CD8-positive, alpha-beta memory T cell (primary cell): Measurements from ENCODE around the gene LMAN2. TPM values are rescaled to one million over a fixed set of nuclear protein-coding genes. Genes with fewer than 3 reads are reported as not detected.

Experiments used
- CTCF ChIA-PET: fragments of 350-600 bp; sonication (Branson Sonifier 250); formaldehyde crosslinking; loops from one replicate; lab custom pipeline; 2021; ENCODE audit warnings: antibody characterized with exemption; lab: Charles Lee
- POLR2A ChIA-PET: fragments of 350-600 bp; sonication (Branson Sonifier 250); formaldehyde crosslinking; loops from one replicate; lab custom pipeline; 2021; ENCODE audit warnings: antibody characterized with exemption; lab: Charles Lee
- DNase-seq, 5 donors: peaks; one replicate each; pipeline versions ENCODE4 v3.0.0 to v3.0.0-alpha.2; 2020 to 2022; ENCODE audit warnings: mixed read lengths in 1 of 5
- H3K27ac ChIP-seq: one replicate; pipeline ENCODE4 v1.7.0; 2013; ENCODE audit warnings: low read depth, mild to moderate bottlenecking, low read length, moderate library complexity
- H3K27me3 ChIP-seq: 2 replicates; pipeline ENCODE4 v1.7.0; 2013; ENCODE audit warnings: low read length, mild to moderate bottlenecking; ENCODE audit not compliant: insufficient read depth, poor library complexity, severe bottlenecking
- H3K36me3 ChIP-seq: 2 replicates; pipeline ENCODE4 v1.7.0; 2013; ENCODE audit warnings: mild to moderate bottlenecking, low read length, moderate library complexity; ENCODE audit not compliant: insufficient read depth
- H3K4me1 ChIP-seq: 2 replicates; pipeline ENCODE4 v1.7.0; 2013; ENCODE audit warnings: mild to moderate bottlenecking, low read length, moderate library complexity; ENCODE audit not compliant: insufficient read depth
- H3K4me3 ChIP-seq: 2 replicates; pipeline ENCODE4 v1.7.0; 2013; ENCODE audit warnings: mild to moderate bottlenecking, low read length
- H3K9me3 ChIP-seq: 2 replicates; pipeline ENCODE4 v1.7.0; 2013; ENCODE audit warnings: mild to moderate bottlenecking, low read length
- H3K27ac Mint-ChIP-seq, 8 donors: one replicate each; pipeline ENCODE4 v1.8.0; 2020 to 2021; ENCODE audit warnings: mixed read lengths in 8 of 8, mild to moderate bottlenecking in 6 of 8, inconsistent platforms in 3 of 8, moderate library complexity in 3 of 8
- H3K27me3 Mint-ChIP-seq, 2 donors: one replicate each; pipeline ENCODE4 v1.8.0; 2020 to 2021; ENCODE audit warnings: mixed read lengths in 2 of 2, mild to moderate bottlenecking in 1 of 2, moderate library complexity in 1 of 2
- H3K36me3 Mint-ChIP-seq, 3 donors: one replicate each; pipeline ENCODE4 v1.8.0; 2020 to 2021; ENCODE audit warnings: mixed read lengths in 3 of 3, inconsistent platforms in 1 of 3, mild to moderate bottlenecking in 1 of 3
- H3K4me1 Mint-ChIP-seq, 3 donors: one replicate each; pipeline ENCODE4 v1.8.0; 2020 to 2021; ENCODE audit warnings: mixed read lengths in 3 of 3, inconsistent platforms in 1 of 3, mild to moderate bottlenecking in 1 of 3
- H3K4me3 Mint-ChIP-seq, 7 donors: one replicate each; pipeline ENCODE4 v1.8.0; 2020 to 2021; ENCODE audit warnings: mixed read lengths in 7 of 7, mild to moderate bottlenecking in 6 of 7, moderate library complexity in 4 of 7, inconsistent platforms in 2 of 7
- H3K9me3 Mint-ChIP-seq, 5 donors: one replicate each; pipeline ENCODE4 v1.8.0; 2020 to 2022; ENCODE audit warnings: mixed read lengths in 5 of 5, mild to moderate bottlenecking in 3 of 5, moderate library complexity in 2 of 5, inconsistent platforms in 1 of 5
- polyA plus RNA-seq: library from polyadenylated mRNA; unstranded; fragments of 300-500 nt; fragmentation: Illumina TruSeq; gene quantifications from one replicate; pipeline ENCODE4 v1.2.3, GENCODE V29; 2021
- total RNA-seq, 2 experiments: library from RNA; stranded (reverse); gene quantifications; one replicate each; pipeline ENCODE4 v1.2.3, GENCODE V29; 2021

Gene LMAN2
- total and polyA plus RNA-seq, 3 experiments from 2014 or later: 112 to 276 (median 126) TPM

- H3K27ac ChIP-seq: no peak overlapping the region
- H3K4me1 ChIP-seq: peaks cover 54% of the 10 kb centered on the region
- CTCF ChIA-PET: interaction anchor here (1.8 to 16.1 kb wide), 5 partner anchors 13 to 77 kb away, joined by 5 to 291 read pairs (median 50); partner anchors contain the start of genes PFN3 and PRR7
- Mint-ChIP-seq H3K27me3 (peaks cover 0 to 2% of the 10 kb centered on the region in 2 donors), H3K27ac (peak overlapping the region in 2 of 8 donors; percentile 6 to 27), H3K9me3 (no peaks in the 10 kb centered on the region), H3K4me1 (peaks cover 41 to 53% (median 44%) of the 10 kb centered on the region in 3 donors), H3K4me3 (no peak overlapping the region), H3K36me3 (peaks cover 0 to 2% (median 0%) of the 10 kb centered on the region in 3 donors)
- DNase-seq: no peak
- no peaks in the 10 kb centered on the region for H3K27me3 ChIP-seq
- H3K9me3 ChIP-seq: no peaks in the 10 kb centered on the region
- POLR2A ChIA-PET: interaction anchor here (1.2 kb wide), 1 partner anchor 14 kb away, joined by 3 read pairs; no protein-coding TSS in a partner anchor
- no peak overlapping the region for H3K4me3 ChIP-seq
- no peaks in the 10 kb centered on the region for H3K36me3 ChIP-seq
These were observed 35.1 kb upstream of the LMAN2 start for GRCh38 chr5:177386542-177386941.

GRCh38 chr5:177385720-177386119 is 34.3 kb upstream of the LMAN2 start:
- CTCF ChIA-PET: interaction anchor here (1.8 to 16.1 kb wide), 5 partner anchors 12 to 76 kb away, joined by 5 to 291 read pairs (median 50); partner anchors contain the start of genes PFN3 and PRR7
- Histone ChIP-seq H3K27me3 (no peaks in the 10 kb centered on the region), H3K4me1 (peaks cover 49% of the 10 kb centered on the region), H3K27ac (no peak overlapping the region), H3K4me3 (no peak overlapping the region), H3K36me3 (no peaks in the 10 kb centered on the region), H3K9me3 (no peaks in the 10 kb centered on the region)
- Mint-ChIP-seq H3K4me1 (peaks cover 33 to 48% (median 36%) of the 10 kb centered on the region in 3 donors), H3K36me3 (peaks cover 0 to 2% (median 0%) of the 10 kb centered on the region in 3 donors), H3K27me3 (peaks cover 0 to 2% of the 10 kb centered on the region in 2 donors), H3K4me3 (peak overlapping the region in 2 of 7 donors; percentile 39 to 58), H3K9me3 (no peaks in the 10 kb centered on the region), H3K27ac (peak overlapping the region in 5 of 8 donors; percentile 26 to 72 (median 50))
- POLR2A ChIA-PET: no interaction called here
- no peak for DNase-seq

- Mint-ChIP-seq H3K4me1 (peaks cover 23 to 40% (median 27%) of the 10 kb centered on the region in 3 donors), H3K9me3 (no peaks in the 10 kb centered on the region), H3K27ac (peak within 1 kb of the TSS in 7 of 8 donors; percentile 31 to 85 (median 63)), H3K4me3 (peak within 1 kb of the TSS in 2 of 7 donors; percentile 32 to 39), H3K27me3 (peaks cover 0 to 2% of the 10 kb centered on the region in 2 donors), H3K36me3 (peaks cover 0 to 2% (median 0%) of the 10 kb centered on the region in 3 donors)
- Histone ChIP-seq H3K9me3 (no peaks in the 10 kb centered on the region), H3K27me3 (no peaks in the 10 kb centered on the region), H3K27ac (no peak within 1 kb of the TSS), H3K36me3 (no peaks in the 10 kb centered on the region), H3K4me1 (peaks cover 40% of the 10 kb centered on the region), H3K4me3 (no peak within 1 kb of the TSS)
- no peak for DNase-seq
- POLR2A ChIA-PET: interaction anchor here (1.1 kb wide), 1 partner anchor 48 kb away, joined by 4 read pairs; no protein-coding TSS in a partner anchor
- CTCF ChIA-PET: interaction anchor here (1.0 to 16.1 kb wide), 3 partner anchors 9 to 20 kb away, joined by 3 to 291 read pairs (median 50); partner anchors contain the start of gene PFN3
These were observed 32.7 kb upstream of the LMAN2 start, which contains the start of gene SLC34A1 for GRCh38 chr5:177384134-177384533. SLC34A1 (plus strand) TSS chr5:177384434; CDS start chr5:177385742, 1,308 bp downstream.

- no peaks in the 10 kb centered on the region for H3K36me3 ChIP-seq
- no peaks in the 10 kb centered on the region for H3K27me3 ChIP-seq
- peaks cover 0 to 2% of the 10 kb centered on the region in 2 donors for H3K27me3 Mint-ChIP-seq
- H3K4me1 ChIP-seq: peaks cover 39% of the 10 kb centered on the region
- H3K4me3 ChIP-seq: no peak overlapping the region
- H3K9me3 ChIP-seq: no peaks in the 10 kb centered on the region
- H3K4me3 Mint-ChIP-seq: no peak overlapping the region
- no peak overlapping the region for H3K27ac ChIP-seq
- ChIA-PET POLR2A (interaction anchor here (0.7 kb wide), 1 partner anchor 117 kb away, joined by 3 read pairs; no protein-coding TSS in a partner anchor), CTCF (interaction anchor here (0.9 to 16.1 kb wide), 3 partner anchors 12 to 72 kb away, joined by 4 to 291 read pairs (median 50); partner anchors contain the start of gene PFN3)
- peaks cover 0 to 2% (median 0%) of the 10 kb centered on the region in 3 donors for H3K36me3 Mint-ChIP-seq
- peaks cover 16 to 32% (median 18%) of the 10 kb centered on the region in 3 donors for H3K4me1 Mint-ChIP-seq
- no peak for DNase-seq
- no peaks in the 10 kb centered on the region for H3K9me3 Mint-ChIP-seq
- peak overlapping the region in 1 of 8 donors; percentile 50 for H3K27ac Mint-ChIP-seq
These were observed 31.7 kb upstream of the LMAN2 start for GRCh38 chr5:177383181-177383580.

DNA sequence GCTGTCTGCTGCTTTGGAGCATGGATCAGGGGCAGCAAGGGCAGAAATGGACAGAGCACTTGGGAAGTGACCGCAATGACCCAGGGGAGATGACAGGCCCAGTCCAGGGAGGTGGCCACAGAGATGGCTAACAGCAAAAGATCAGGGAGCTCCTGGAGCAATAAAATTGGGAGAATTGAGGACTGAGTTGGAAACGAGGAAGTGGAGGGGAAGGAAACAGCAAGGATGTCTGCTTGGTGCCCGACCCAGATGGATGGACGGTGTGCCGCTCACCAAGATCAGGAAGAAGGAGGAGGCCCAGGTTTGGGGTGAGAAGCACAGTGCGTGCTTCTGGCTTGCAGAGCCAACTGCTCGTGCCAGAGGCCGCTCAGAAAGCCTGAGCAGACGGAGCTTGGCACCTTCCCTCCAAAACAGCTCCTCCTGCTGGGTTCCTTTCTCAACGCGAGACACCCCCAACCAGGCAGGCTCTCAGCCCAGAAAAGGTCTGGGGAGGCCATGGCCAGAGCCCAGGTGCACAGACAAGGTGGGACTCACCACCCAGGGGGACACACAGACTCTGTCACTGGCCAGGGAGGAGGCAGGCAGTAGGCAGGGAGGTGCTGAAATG is 31.1 kb upstream of the LMAN2 start:
- H3K4me1 Mint-ChIP-seq: peaks cover 14 to 30% (median 16%) of the 10 kb centered on the region in 3 donors
- ChIA-PET CTCF (interaction anchor here (0.9 to 16.1 kb wide), 3 partner anchors 12 to 73 kb away, joined by 4 to 291 read pairs (median 50); partner anchors contain the start of gene PFN3), POLR2A (no interaction called here)
- H3K9me3 Mint-ChIP-seq: no peaks in the 10 kb centered on the region
- no peak overlapping the region for H3K27ac Mint-ChIP-seq
- no peaks in the 10 kb centered on the region for H3K36me3 ChIP-seq
- DNase-seq: peak in 1 of 5 donors; percentile 39
- no peaks in the 10 kb centered on the region for H3K9me3 ChIP-seq
- peaks cover 41% of the 10 kb centered on the region for H3K4me1 ChIP-seq
- H3K27me3 ChIP-seq: no peaks in the 10 kb centered on the region
- no peak overlapping the region for H3K4me3 Mint-ChIP-seq
- H3K36me3 Mint-ChIP-seq: peaks cover 0 to 2% (median 0%) of the 10 kb centered on the region in 3 donors
- no peak overlapping the region for H3K4me3 ChIP-seq
- no peak overlapping the region for H3K27ac ChIP-seq
- peaks cover 0 to 2% of the 10 kb centered on the region in 2 donors for H3K27me3 Mint-ChIP-seq

DNA sequence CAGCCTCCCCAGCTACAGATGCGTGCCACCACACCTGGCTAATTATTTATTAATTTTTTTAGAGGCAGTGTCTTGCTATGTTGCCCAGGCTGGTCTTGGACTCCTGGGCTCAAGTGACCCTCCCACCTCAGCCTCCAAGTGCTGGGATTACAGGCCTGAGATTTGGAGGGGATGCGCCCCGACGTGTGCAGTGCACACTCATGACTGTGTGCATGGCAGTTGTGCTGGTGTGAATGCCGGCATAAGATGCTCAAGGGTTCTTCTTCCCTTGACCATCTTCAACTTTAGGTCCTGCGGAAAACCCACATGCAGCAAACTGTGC is 29.3 kb upstream of the LMAN2 start:
- H3K27me3 ChIP-seq: no peaks in the 10 kb centered on the region
- DNase-seq: no peak
- H3K27ac ChIP-seq: no peak overlapping the region
- peaks cover 0 to 2% of the 10 kb centered on the region in 2 donors for H3K27me3 Mint-ChIP-seq
- POLR2A ChIA-PET: interaction anchor here (0.7 to 1.8 kb wide), 2 partner anchors 9 kb away, joined by 4 to 7 read pairs; no protein-coding TSS in a partner anchor
- peaks cover 14 to 27% (median 16%) of the 10 kb centered on the region in 3 donors for H3K4me1 Mint-ChIP-seq
- H3K9me3 ChIP-seq: no peaks in the 10 kb centered on the region
- H3K36me3 ChIP-seq: no peaks in the 10 kb centered on the region
- H3K36me3 Mint-ChIP-seq: peaks cover 0 to 2% (median 0%) of the 10 kb centered on the region in 3 donors
- no peak overlapping the region for H3K4me3 ChIP-seq
- no peaks in the 10 kb centered on the region for H3K9me3 Mint-ChIP-seq
- H3K27ac Mint-ChIP-seq: no peak overlapping the region
- CTCF ChIA-PET: interaction anchor here (1.8 to 16.1 kb wide), 3 partner anchors 9 to 23 kb away, joined by 6 to 291 read pairs (median 50); partner anchors contain the start of gene PFN3
- H3K4me1 ChIP-seq: peaks cover 37% of the 10 kb centered on the region
- H3K4me3 Mint-ChIP-seq: no peak overlapping the region

GRCh38 chr5:177378884-177379883 is 27.7 kb upstream of the LMAN2 start:
- Histone ChIP-seq H3K27me3 (no peaks in the 10 kb centered on the region), H3K27ac (peak overlapping the region; percentile 55), H3K4me1 (peaks cover 39% of the 10 kb centered on the region), H3K9me3 (no peaks in the 10 kb centered on the region), H3K4me3 (no peak overlapping the region), H3K36me3 (no peaks in the 10 kb centered on the region)
- H3K27me3 Mint-ChIP-seq: peaks cover 0 to 2% of the 10 kb centered on the region in 2 donors
- H3K4me1 Mint-ChIP-seq: peaks cover 17 to 30% (median 18%) of the 10 kb centered on the region in 3 donors
- no peaks in the 10 kb centered on the region for H3K9me3 Mint-ChIP-seq
- no peak overlapping the region for H3K4me3 Mint-ChIP-seq
- H3K36me3 Mint-ChIP-seq: peaks cover 0 to 3% (median 2%) of the 10 kb centered on the region in 3 donors
- DNase-seq: no peak
- CTCF ChIA-PET: interaction anchor here (0.7 to 9.5 kb wide), 12 partner anchors 8 to 122 kb away, joined by 3 to 50 read pairs (median 4); no protein-coding TSS in a partner anchor
- POLR2A ChIA-PET: interaction anchor here (0.6 to 1.3 kb wide), 4 partner anchors 9 to 67 kb away, joined by 3 read pairs; no protein-coding TSS in a partner anchor
- H3K27ac Mint-ChIP-seq: peak overlapping the region in 7 of 8 donors; percentile 9 to 78 (median 42)
